Stimulated activated CD8-positive, alpha-beta memory T cell treated with anti-CD3 and anti-CD28 coated beads, Interleukin-2, amount 100 ng/mL, for 48 hours (primary cell): ENCODE measurements around the gene PITPNC1.
"Not testable (repeated sequence)": the region's sequence is repeated elsewhere in the genome, so short reads cannot be mapped to it uniquely, and the experiment has no call there.

Source experiments
- DNase-seq, 2 donors: peaks; one replicate each; pipeline ENCODE4 v3.0.0-alpha.2; 2020; ENCODE audit warnings: low read depth in 2 of 2

Gene PITPNC1

DNA sequence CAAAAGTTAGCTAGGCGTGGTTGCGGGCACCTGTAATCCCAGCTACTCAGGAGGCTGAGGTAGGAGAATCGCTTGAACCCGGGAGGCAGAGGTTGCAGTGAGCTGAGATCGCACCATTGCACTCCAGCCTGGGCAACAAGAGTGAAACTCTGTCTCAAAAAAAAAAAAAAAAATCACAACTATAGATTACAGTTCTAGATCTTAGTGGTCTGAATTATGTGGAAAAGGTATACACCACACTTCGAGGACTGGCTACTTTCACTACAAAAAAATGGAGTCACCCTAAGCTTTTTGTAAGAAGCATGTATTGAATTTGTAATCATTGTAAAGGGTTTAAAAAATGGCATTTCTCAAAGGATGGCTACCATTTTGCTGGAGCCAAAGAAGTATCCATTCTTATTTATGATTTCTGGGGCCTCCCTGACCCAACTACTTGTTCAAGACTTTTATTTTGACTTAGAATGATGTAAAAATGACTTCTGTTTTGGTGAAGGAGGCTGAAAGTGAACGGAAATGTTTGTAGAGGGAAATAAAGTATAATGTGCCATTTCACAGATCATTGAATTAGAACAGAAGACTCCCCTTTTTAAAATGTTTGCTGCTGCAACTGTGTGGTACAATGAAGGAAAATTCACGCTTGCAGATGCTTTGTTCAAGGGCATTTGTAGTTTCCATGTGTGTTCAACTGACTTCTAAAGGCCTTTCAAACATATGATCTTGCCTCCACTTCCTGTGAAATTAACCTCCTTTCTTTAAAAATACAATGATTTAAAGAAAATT is 303.6 kb downstream of the PITPNC1 start:
- DNase-seq, result no peak

DNA sequence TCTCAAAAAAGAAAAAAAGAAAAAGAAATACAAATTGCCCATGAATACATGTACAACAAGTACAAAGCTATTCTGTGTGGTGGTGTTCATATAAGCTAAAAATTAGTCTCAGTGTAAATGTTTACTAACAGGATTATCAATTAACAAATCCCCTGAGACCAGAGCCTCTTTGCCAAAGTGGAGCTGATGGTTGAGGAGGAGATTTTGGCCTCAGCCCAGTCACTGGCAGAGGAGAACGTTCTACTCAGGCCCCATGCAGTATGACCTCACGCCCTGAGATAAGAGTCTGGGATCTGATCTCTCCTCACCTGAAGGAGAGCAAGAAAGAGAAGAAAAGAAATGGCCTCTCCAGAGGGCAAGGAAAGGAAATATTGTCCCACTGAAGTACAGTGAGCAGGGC is 305.1 kb downstream of the PITPNC1 start:
- no peak for DNase-seq

DNA sequence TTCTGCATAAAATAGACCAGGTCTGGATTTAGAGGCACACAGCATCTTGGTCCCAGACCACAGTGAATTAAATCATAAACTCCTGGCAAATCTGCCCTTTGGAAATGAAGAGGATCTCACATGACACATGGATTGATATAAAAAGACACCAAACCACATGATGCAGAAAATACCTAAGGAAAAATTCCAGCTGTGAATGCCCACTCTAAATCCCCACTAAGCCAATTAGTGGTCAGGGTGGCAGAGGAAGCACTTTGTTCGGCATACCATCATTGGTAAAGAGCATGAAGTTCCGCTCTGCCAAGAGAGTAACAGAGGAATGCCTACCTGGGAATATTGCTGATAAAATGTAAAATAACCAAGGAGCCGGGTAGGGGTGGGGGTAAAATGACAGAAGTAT is 308.3 kb downstream of the PITPNC1 start:
- no peak for DNase-seq

DNA sequence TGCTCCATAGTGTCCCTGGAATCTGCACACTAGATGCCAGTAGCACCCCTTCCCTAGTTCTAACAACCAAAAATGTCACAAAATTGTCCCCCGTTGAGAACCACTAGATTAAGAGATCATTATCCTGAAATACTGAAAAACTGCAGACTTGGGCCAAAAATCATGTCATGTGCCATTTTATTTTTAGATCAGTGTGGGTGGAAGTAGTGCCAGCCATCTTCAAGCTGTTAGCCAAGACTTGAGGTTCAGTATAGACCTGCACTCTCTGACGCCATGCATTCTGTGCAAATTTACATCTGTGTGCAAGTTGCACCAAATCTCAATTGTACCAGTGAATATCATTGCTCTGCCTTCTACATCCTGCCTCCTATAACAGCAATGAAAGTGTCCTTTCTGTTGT is 309.2 kb downstream of the PITPNC1 start:
- no peak for DNase-seq

DNA sequence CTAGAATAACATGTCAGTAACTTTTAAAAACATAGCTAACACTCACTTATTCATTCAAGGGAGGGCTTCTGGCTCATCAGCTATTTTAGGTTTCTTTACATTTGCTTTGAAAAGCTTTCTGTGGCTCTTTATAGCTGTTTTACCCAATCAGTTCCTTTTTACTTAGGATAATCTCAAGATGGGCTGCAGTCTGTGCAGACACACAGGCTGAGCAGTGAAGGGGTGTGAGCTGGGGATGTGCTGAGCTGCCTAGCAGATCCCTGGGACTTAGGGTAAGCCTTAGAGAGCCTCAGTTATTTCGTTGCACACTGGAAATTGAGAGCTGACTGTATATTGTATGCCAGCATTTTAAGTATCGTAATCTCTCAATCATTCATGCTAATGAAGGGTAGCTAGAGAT is 310.4 kb downstream of the PITPNC1 start:
- DNase-seq, result no peak

DNA sequence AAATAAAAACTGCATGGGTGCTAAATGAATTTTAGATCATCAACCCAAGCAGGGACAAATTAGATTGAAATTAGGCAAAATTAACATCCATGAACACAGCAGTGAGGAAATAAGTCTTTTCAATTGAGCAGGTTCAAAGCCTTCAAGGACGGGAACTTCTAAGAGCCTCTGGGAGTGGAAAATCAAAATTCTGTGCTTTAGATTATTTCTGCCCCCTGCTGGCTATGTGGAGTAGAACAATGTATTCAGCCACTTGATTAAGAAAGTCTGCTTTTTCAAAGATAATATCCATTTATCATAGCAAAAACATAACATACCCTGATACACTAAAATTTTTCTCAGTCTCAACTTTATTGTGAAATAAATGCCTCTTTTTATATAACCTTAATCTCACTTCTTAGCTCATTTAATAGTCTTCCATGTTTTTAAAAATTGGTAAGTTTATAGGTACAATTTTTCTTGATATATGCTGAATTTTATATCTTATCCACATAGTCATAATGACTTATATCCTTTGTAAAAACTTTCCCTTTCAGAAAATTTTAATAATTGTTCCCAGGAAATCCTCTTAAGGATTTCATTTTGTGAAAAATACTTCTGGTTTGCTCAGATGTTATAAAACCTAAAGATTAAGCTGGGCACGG is 312.6 kb downstream of the PITPNC1 start:
- DNase-seq, result no peak

DNA sequence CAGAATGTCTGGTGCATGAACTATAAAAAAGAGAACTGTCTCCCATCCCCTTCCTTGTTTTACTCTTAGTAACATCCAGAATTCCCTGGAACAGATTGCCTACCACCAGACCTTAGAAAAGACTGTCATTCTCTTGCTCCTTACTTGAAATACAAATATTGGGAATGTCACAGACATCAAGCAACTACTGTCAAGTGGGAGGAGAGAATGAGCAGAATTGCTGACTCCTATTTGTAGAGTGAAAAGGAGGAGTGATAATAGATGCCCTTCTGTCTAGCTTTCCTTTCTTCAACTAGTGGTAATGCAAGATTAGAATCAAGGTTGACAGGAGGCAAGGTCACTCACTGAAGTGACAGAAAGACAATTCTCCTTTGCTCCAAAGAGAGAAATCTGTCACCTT is 316.7 kb downstream of the PITPNC1 start:
- DNase-seq, result no peak

DNA sequence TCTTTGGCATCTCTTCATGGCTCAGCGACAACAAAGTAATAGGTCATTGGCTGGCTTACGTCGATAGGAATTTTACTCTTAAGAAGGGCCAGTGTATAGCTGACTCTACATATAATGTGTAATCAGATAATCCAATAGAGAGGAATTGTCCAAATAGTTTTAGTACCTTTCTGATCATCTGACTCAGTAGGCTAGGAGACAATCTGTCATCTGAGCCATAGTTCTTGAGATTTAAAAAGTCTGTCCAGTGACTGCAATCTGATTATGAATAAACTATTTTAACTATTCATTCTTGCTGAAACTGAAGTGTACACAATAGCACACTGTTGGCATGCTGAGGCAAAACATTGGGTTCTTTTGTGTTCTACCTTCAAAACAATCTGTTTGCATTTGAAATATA is 319.3 kb downstream of the PITPNC1 start:
- DNase-seq, result no peak

DNA sequence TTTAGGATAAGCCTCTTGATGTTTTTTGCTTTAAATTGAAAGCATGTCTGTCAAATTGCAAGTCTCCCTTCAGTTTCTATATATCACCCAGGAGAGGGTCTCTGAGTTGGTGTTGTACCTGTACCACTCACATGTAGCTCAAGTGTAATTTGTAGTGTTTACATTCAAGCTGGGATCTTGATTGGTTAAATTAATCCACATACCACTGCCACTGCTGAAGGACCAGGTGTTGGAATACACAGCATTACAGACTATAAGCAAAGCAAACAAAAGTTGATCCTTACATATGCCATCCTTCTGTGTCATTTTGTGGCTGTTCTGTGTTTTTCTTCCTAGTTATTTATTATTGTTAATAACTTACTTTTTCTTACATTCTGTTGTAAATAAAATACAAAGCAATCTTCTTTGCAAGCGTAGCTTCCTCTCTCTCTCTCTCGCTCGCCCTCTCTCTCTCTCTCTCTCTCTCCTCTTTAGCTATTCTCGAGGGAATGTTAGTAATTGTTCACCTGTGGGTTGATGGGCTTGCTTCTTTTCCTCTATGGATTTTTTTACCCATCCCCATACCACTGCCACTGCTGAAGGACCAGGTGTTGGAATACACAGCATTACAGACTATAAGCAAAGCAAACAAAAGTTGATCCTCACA is 319.9 kb downstream of the PITPNC1 start:
- no peak for DNase-seq

DNA sequence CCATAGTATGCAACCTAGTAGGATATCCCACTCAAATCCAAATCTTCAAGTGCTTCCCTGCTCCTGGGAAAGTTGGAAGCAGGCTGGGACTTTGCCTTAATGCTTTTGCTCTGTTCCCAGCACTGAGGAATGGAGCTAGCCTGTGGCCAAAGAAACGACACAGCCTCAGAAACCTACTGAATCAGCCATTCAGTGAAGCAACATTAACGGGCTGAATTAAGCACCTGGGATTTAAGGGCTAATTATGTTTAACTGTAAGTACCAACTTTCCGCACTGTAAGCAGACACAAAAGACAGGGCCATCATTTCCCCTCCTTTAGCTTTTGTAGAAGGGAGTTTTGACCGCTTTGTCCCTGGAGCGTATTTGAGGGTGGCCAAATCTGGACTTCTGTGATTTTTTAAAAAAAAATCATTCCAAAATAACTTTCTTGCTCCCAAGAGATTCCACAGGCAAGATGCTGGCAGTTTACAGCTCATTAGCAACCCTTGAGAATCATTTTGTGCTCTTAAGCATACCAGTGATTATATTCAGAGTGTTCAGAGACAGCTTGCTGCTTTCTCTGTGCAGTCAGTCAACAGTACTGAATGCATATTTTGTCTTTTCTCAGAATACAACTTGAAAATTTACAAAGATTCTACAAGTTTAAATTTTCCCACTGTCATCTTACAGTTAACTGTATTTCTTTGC is 323.1 kb downstream of the PITPNC1 start:
- DNase-seq, result no peak

DNA sequence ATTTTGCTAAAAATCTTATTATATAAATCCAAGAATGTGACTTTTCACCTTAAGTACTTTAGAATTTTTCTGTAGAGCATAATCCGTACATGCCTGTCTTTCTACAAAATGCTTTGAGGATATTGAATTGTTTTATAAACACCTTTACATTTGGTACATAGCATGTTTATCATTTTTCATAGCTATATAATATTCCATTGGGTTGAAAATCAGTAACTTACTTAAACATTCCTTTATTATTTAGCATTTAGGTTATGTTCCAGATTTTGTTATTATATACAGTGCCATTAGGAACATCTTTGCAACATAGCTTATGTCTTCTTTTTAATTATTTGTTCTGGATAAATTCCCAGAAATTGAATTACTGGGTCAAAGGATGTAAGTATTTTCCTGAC is 323.6 kb downstream of the PITPNC1 start:
- no peak for DNase-seq

DNA sequence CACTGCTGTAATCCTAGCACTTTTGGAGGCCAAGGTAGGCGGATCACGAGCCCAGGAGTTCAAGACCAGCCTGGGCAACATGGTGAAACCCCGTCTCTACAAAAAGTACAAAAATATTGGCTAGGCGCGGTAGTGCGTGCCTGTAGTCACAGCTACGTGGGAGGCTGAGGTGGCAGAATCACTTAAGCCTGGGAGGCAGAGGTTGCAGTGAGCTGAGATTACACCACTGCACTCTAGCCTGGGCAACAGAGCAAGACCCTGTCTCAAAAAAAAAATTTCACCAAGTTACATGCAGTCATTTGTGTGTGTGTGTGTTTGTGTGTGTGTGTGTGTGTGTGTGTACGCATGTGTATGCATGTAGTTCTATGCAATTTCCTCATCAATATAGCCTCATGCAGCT is 325.8 kb downstream of the PITPNC1 start:
- DNase-seq, result not testable (repeated sequence)

DNA sequence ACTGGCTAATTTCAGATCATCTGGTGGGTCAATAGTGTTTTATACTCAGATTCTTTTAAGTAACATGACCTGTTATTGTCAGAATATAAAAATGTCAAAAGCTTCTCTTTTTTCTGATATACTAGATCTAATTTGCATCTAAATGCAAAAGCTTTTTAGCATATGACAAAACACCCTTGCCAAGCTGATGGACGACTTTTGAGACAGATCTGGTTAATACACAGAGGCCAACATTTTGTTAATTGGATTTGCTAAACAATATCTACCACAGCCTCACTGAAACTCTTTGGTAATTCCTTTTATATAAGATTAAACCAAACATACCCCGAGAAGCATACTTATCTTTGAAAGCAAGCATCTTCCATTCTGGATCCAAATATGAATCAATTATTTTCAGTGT is 330.4 kb downstream of the PITPNC1 start:
- DNase-seq, result no peak

DNA sequence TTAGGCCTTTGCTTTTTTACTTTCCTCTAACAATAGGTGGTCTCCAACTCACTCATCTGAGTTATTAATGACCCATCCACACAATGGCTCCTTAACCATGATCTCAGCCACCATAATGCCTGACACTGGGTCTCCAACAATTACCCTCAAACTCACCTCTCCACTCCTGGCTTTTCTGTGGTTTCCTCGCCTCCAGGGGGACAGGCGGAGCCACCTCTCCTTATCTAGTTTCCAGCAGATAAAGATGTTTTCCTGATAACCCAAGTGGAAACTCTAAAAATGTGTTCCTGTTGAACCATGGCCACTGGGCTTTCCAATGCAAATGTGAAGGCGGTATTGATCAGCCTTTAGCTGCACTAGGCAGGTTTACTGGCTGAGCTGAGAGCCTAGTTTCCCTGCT is 331.3 kb downstream of the PITPNC1 start:
- no peak for DNase-seq

DNA sequence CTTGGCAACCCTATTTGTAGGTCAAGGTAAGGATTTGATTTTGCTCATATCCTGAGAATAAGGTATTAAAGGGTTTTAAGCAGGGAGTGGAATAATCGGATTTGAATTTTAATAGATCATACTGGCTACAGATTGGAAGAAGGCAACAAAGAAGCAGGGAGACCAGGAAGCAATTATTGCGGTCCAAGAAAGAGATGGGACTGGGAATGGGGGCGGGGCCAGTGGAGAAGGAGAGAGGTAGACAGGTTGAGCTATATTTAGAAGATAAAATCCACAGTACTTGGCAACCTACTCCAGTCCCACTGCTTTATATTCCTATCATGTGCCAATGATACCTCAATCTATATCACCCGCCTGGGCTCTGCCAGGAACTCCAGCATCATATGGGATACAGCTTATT is 334.8 kb downstream of the PITPNC1 start:
- DNase-seq, result no peak

DNA sequence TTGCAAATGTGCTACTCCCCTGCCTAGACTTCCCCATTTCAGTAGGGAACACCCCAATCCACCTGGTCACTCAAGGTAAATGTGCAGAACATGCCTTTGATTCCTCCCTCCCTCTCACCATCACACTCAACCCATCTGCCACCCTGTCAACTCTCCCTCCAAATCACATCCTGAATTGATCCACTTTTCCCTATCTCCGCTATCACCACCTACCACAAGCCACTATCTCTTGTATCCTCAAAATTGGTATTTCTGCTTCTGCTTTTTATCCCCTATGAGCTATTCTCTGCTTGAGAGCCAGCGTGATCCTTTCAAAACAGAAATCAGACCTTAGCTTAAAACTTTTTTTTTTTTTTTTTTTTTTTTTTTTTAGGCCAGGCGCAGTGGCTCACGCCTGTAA is 335.3 kb downstream of the PITPNC1 start:
- DNase-seq, result no peak

DNA sequence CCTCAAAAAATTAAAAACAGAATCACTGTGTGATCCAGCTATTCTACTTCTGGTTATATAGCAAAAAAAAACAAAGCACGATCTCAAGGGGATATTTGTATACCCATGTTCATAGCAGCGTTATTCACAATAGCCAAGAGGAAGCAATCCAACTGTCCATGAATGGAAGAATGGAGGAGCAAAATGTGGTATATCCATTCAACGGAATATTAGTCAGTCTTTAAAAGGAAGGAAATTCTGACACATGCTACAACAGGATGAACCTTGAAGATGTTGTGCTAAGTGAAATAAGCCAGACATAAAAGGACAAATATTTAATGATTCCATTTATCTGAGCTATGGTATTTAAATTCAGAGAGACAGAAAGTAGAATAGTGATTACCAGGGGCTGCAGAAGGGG is 336.1 kb downstream of the PITPNC1 start:
- no peak for DNase-seq

DNA sequence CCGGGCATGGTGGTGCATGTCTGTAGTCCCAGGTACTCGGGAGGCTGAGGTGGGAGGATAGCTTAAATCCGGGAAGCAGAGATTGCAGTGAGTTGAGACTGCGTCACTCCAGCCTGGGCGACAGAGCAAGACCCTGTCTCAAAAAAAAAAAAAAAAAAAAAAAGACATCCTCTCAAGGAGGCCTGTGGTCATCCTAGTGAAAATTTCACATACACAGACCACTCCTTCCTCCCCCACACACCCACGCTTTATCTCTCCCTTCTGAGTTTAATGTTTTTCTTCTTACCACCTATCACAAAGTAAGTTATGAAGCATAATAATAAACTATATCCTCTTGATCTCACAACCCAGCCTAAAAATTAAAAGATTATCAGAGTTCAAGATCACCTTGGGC is 339.3 kb downstream of the PITPNC1 start:
- no peak for DNase-seq

DNA sequence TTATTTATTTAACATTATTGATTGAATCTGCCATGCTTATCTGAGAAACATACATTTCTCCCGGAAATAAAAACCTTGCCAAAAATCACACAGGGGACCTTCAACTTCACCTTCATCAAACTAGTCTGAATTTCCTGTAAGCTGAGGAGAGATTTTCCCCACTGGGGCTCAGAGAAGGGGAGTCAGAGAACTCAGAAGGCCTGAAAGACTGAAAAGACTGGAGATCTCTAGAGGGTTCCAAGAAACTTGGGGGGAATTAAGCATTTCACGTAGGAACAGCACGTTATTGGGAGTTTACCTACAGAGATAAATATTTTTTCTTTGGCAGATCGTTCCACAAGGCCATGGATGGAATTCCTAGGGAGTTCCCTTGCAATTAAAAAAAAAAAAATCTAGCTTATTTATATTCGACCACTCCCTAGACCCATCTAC is 340.1 kb downstream of the PITPNC1 start:
- DNase-seq, result no peak

DNA sequence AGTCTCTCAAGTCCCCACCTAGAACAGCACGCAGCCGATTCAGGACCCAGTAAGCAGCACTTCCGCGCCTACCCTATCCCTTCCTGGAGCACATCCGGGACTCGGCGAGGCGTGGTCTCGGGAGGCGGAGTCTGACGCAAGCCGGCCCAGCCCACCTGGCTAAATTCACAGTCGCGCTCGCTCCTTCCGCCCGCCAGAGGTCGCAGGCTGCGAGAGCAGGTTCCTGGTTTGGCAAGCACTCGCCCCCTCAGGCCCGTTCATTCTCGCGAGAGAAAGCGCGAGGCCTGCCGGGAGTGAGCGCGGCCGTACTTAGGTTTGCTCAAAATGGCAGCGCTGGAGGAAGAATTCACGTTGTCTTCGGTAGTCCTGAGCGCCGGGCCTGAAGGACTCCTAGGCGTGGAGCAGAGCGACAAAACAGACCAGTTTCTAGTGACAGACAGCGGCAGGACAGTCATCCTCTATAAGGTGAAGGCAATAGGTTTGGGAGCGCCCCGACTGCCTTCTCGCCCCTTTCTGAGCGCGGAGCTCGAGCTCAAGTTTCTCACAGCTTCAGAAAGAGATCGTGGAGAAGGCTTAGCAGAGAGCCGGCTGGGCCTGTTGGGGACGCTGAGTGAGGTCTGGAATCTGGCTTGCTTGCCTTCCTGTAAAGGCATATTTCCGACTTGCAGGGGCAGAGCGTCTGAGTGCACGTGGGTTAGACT is 340.7 kb downstream of the PITPNC1 start, which contains the start of gene NOL11:
TSS of gene NOL11 (plus strand) at position 313 of the 701 bp plus-strand sequence. CDS start at position 325, 12 bp downstream.
- DNase-seq, result peak; percentile 97 to 99

DNA sequence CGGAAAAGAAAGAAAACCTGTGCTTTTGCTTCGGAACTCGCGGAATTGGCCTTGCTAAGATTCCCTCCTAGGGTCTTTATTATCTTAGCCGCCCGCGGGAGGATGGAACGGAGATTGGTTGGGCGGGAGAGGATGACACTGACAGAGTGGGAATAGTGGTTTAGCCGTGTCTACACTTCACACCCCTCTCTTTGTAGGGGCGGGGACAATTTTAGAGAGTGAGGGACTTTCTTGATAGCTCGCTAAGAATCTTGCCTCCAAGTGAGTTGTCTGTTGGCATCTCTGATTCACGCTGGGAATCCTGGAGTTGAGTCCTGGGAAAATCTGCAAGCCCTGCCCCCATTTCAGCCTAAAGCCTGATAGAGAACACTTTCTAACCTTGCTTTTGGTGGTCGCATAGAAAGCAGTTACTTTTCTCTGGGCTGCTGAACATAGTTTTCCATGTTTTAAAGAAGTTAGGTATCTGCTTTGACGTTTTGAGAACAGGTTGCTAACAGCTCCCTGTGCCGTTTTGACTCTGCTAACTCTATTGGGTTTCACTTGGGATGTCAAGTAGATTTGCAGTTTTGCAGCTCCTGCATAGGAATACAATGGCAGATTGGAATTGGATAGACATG is 341.4 kb downstream of the PITPNC1 start:
- DNase-seq, result peak in 1 of 2 donors; percentile 12
